ENCODE measurements around the gene LDLRAD4.

Gene LDLRAD4

DNA sequence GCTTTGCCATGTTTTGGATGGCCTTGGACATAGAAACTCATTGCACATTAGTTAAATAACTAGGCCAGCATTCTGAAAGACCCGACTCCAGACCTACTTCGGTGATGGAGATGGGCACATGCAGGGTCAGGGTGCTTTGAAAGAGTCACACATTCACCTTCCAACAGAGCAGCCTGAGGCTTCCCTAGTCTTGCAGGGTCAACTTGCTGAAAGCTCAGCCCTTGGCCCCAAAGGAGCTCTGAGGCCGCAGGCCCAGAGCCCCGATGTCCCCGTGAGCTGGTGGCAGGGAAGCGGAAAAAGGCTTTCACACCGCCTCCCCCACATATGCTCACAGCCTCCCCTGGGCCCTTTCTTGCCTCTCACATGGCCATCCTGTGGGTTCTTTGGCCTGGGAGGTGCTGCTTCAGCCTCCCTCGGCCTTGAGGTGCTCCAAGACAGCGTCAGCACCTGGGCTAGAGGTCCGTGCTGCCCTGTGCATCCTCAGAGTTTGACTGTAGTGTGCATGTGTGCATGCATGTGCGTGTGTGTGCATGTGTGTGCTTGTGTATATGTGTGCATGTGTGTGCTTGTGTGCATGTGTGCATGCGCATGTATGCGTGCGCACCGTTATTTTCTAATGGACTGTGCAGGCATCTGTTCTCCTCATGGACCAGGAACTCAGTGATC lies 21.6 kb downstream of the LDLRAD4 start:
- peak in 12 of 42 donors; percentile 4 to 38 (median 15) for DNase-seq
- intact Hi-C loops (cut with DNase I) = no loop called here

DNA sequence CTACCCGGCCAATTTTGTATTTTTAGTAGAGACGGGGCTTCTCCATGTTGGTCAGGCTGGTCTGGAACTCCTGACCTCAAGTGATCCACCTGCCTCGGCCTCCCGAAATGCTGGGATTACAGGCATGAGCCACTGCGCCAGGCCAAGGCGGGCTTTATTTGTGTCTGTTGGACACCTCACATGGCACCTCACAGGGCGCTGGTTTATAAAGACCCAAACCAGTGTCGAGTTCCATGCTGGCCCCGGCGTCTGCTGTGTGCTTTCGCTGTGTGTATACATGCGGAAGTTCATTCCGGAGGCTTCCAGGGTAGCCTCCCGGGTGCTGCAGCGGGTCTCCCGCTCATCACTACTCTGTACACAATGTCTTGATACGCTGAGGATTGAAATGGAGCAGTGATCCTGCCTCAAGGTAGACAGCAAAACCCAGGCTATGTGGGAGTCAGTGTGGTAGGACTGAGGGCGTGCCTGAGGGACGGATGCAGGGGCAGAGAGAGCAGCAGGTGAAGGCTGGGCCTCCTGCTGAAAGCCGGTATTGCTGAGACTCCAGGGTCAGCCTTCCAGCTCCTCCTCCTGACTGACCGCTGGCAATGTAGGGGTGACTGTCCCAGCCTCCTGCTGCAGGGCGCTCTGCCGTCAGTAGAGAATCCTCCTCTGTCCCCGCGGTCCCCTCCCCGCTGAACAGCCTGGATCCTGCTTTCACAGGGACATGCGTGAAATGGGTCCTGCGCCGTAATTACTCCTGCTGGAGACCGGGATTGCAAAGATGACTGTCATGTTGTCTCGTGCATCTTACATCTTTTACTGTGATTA lies 22.7 kb downstream of the LDLRAD4 start:
- intact Hi-C loops (cut with DNase I) = no loop called here
- DNase-seq = peak in 10 of 42 donors; percentile 6 to 41 (median 23)

DNA sequence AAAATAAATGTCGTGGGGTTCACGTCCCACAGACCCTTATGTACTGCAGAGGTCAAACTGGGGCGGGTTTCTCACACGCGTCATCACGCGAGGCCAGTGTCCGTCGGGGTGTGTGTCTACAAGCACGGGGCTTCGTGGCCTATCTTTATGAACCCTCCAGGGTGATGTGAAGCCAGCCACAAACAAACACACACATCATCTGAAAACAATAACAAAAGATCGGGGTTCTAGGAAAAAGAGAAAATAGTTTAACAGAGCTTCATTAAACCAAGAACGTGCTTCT lies 23.3 kb downstream of the LDLRAD4 start:
- DNase-seq = peak in 8 of 42 donors; percentile 2 to 40 (median 13)
- intact Hi-C loops (cut with DNase I) = no loop called here

DNA sequence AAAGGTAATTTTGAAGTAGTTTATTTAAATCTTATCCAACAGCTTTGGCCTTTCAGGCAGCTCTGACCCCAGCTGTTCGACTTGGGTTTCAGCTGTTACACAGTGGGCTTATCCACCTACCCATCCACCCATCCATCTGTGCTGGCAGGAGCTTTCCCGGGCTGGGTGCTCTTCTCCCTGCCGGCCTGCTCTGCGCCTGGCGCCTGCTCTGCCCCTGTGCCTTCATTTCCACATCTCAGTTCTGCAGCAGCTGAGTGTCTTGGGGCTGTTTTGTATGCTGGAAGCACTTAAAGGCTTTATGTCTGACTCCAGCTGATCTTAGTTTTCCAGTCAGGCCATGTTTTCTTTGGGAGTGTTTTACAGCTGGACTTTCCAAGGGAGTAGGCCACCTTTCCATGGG lies 24.2 kb downstream of the LDLRAD4 start:
- intact Hi-C loops (cut with DNase I) = no loop called here
- peak in 11 of 42 donors; percentile 3 to 36 (median 16) for DNase-seq

DNA sequence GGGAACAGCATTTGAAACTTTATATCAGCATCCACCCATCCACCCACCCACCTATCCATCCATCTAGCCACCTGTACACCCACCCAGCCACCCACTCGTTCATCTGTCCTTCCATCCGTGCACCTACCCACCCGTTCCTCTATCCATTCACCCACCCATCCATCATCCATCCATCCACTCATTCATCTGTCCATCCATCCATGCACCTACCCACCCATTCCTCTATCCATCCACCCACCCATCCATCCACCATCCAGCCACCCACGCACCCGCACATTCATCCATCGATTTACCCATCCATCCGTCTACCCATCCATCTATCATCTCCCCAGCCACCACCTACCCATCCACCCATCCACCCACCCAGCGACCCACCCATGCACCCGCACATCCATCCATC lies 24.8 kb downstream of the LDLRAD4 start:
- intact Hi-C loops (cut with DNase I) = no loop called here
- DNase-seq = peak in 5 of 42 donors; percentile 5 to 19 (median 9)

DNA sequence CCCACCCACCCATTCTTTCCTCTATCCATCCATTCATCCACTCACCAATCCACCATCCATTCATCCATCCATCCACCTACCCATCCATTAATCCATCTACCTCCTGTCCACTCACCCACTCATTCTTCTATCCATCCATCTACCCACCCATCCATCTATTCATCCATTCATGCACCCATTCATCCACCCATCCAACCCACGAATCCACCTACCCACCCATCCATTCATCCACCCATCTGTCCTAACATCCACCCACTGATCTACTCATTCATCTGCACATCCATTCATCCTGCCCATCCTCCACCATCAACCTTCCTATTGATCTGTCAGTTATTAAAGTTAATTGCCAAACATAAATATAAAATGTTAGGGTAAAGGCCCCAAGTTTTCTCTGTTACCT lies 25.6 kb downstream of the LDLRAD4 start:
- DNase-seq = peak in 1 of 42 donors; percentile 1
- intact Hi-C loops (cut with DNase I) = no loop called here

DNA sequence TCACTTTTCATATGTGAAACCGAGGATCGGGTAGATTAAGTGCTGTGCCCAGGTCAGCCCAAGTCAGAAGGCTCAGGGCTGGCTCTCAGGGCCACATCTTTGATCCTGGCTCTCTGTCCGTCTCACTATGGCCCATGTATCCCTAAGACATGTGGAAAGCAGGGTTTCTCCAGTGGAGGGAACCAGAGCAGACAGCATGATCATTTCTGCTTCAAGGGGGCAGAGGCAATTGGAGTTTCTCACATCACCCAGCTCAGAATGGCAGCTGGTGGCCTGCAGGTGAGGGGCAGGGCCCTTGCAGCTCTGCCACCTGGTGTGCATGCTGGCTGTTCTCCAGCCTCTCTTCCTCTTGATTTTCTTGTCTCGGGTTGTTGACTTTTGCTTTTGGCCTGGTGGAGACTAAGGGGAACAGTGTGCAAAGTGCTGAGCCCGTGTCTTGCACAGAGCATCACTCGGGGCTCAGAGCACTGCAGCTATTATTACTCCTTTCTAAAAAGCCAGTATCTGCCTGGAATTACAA lies 27.0 kb downstream of the LDLRAD4 start:
- DNase-seq = peak in 10 of 42 donors; percentile 2 to 35 (median 16)
- intact Hi-C loops (cut with DNase I) = no loop called here

DNA sequence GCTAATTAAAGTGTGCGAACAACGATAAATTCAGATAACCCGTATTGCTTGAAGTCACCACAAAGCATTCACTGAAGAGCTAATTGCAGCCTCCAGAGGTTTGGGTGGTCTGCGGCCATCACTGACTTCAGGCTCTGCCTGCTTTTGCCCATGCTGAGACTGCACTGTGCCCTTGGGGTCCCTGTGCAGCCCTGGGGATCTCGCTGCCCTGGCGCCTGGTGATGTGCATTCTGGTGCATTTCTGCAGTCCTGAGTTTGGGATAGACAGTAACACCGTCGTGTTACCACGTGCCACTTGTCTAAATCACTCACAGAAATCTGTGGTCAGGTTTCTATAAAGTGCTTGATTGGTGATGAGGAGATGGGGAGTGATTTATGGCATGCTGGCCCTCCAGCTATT lies 27.6 kb downstream of the LDLRAD4 start:
- intact Hi-C loops (cut with DNase I) = no loop called here
- peak in 7 of 42 donors; percentile 2 to 34 (median 9) for DNase-seq

DNA sequence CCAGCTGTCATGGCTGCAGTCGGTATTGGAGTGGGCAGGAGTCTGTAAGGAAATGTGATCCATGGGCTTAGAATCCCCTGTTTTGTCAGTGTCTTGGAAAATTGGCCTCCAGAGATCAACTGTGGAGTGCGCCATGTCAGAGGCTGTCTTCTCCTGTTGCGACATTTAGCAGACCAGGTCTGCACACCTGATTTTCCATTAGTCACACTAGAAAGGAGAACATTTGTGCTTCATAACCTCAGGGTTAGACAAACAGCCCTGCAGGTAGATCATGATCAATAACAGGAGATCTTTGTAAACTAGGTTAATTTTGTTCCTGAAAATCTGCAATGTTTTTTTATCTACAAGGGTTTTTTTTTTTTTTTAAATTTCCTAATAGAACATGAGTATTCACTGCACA lies 28.0 kb downstream of the LDLRAD4 start:
- intact Hi-C loops (cut with DNase I) = no loop called here
- peak in 9 of 42 donors; percentile 2 to 30 (median 9) for DNase-seq

DNA sequence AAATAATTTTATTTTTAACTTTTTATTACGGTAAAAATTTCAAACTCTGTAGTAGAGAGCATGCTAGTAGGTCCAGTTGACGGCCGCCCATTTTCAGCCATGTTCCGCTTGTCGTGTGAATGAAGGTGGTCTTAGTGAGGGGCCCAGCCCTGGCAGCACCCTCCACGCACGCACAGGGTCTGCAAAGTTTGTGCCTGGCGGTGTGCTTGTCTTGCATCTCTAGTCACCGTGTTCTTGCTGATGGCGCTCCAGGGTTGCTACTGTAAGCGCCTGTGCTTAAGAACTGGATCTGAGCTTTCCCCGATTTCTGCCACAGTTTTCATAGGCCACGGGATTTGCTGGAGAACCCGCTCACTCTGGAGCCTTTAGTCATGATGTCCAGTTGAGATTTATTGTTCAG lies 28.9 kb downstream of the LDLRAD4 start:
- intact Hi-C loops (cut with DNase I) = no loop called here
- peak in 11 of 42 donors; percentile 3 to 29 (median 15) for DNase-seq

DNA sequence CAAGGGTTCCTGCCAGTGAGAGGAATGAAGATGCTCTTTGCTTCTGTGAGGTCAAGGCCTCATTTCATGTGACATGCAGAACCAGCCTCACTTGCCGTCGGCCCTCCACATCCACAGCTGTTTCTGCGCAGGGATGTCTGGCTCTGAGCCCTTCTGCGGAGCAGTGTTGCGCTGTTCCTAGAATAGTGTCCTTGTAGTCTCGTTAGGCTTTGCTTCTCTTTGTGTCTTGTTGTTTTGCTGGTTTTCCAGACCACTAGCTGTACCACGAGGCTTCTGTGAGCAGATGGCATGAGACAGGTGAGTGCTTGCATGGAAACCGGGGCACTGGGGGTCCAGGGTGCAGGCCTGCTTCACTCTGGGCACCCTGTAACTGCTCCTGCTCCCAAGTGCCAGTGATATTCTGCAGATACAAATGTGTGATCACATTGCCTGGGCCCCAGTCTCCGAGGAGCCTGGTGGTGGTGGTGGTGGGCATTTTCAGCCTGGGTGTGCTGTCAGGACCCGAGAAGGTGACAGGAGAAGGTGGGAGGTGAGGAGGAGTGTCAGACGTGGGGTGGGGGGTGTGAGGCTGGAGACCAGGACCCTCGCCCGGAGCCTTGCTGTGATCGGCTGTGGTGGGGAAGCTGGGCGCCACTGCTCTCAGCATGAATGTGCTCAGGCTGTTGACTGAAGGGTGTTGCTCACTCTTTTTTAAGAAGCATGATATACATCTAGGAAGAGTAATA lies 34.3 kb downstream of the LDLRAD4 start:
- peak in 16 of 42 donors; percentile 13 to 60 (median 42) for DNase-seq
- intact Hi-C loops (cut with DNase I) = no loop called here

DNA sequence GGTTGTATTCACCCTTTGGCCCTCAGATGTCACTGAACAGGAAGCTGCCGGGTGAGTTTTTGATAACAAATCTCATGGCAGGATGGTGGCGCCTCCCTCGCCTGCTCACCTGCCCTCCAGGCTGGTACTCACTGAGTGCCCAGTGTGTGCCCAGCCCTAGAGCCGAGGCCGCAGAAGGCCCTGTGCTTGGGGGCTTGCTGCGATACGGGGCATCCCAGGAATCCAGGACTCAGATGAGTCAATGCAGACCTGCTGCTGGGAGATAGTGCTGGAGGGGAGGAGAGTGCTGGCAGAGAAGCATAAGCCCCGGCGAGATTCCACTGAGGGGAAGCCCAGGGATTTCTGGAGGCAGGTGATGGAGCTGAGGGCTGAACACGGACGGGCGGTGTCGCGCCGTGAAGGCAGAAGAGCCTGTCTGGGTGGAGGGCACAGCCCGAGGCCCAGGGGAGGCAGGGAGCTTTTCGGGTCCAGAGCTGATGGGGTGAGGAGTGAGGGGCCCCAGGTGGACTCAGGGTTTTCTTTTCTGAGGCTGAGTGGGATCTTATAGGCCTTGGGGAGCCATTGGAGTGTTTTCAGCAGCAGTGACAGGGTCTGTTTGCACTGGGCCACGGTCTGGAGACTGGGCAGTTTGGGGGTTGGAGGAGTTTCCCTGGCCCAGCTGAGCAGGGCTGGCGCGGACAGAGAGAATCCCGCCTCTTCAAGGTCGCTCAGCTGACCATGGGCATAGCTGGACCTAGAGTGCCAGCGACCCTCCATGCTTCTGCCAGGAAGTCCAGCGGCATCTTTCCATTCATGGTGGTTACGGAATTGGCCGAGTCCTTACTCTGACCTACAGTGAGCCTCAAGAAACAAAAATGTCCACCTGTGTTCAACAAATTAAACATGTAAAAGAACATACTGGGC lies 35.5 kb downstream of the LDLRAD4 start:
- intact Hi-C loops (cut with DNase I) = no loop called here
- peak in 11 of 42 donors; percentile 4 to 43 (median 13) for DNase-seq

DNA sequence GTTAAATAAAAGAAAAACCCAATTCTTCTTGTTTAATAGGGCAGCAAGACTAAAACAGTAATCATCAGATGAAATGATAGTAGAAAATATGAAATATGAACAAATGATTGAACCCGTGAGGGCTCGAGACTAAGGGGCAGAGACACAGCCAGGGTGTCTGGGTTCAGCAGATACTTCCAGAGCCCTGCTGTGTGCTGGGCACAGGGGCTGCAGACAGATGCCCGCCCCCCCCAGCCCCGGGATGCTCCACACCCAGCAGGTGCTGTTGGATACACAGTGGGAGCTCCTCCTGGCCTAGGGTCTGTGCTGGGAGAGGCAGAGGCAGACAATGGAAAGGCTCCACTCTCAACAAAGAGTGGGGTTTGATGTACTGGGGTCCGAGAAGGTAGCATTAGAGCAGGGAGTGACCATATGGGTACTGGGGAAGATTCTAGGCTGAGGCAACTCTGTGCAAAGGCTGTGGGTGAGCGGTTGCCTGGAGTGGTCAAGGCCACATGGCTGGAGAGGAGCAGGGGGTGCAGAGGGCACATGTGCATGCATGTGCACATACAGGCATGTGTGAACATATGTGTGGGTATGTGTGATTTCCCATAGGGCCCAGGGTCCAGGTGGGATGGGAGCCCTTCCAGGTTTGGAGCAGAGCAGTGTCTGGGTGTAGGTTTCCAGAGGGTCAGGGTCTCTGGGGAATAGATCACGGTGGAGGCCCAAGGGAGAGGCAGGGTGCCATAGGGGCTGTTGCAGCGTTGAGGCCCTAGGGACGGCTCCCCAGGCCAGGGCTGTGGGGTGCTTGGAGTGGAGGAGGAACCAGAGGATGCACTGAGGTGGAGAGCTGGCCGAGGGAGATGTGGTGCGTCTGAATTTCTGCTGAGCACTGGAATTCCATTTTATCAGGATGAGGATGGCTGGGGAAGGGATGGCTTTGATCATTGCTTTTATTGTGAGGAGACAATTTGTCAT lies 36.7 kb downstream of the LDLRAD4 start:
- peak in 8 of 42 donors; percentile 2 to 16 (median 8) for DNase-seq
- intact Hi-C loops (cut with DNase I) = no loop called here

DNA sequence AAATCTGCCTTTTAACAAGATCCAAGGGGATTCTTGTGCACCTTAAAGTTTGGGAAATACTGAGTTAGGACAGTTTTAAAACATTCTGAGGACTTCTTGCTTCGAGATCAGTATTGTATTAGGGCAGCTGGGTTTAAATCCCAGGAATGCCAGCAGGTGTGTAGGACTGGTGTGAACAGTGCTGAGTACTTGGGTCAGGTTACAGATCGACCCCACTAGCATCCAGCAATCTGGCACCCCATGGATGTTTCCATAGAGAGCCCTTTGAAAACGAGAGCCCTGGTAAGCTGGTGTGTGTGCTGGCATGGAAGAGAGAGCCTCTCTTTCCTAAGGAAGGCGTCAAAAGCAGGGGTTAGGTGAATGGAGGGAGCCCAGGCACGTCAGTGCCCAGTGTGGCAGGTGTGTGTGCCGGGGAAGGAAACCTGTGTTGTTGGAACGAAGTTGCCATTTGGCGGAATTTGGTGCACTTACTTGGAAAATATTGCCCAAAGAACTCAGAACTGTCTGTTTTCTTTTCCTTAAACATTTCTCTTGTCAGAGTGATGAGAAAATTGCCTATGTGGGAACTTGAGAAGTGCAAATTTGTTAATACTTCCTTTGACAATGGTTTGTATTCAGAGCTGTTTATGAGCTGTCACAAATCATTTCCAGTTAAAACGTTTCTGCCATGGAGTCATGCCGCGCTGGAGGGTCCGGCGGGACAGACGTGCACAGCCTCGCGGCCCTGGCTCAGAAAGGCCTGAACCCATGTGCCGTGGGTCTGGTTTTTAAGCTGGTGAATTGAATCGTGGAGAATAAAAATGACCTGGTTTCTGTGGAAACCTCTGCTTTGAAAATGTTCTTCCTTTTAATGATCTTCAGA lies 38.1 kb downstream of the LDLRAD4 start:
- intact Hi-C loops (cut with DNase I) = no loop called here
- peak in 9 of 42 donors; percentile 4 to 44 (median 20) for DNase-seq

DNA sequence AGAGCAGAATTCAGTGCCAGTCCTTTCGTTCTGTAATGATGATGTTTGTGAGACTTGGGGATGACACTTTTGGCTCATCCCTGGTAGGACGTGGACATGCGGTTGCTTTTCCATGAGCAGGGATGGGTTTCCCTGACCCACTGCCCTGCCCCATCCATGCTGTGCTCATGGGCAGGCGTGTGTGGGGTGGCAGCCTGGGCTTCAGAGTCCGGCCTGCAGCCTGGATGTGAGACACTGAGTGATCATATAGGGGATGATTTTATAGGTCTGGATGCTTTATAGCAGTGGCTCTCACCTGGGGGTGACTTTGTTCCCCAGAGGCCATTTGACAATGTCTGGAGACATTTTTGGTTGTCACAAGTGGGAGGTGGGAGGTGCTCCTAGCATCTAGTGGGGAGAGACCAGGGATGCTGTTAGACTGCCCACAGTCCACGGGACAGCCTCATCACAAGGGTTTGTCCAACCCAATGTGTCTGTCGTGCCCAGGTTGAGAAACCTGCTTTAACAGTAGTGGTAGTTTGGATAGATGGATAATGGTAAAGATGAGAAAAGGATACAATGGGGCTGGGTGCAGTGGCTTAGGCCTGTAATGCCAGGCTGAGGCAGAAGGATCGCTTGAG lies 38.9 kb downstream of the LDLRAD4 start:
- intact Hi-C loops (cut with DNase I) = no loop called here
- DNase-seq = peak in 6 of 42 donors; percentile 2 to 31 (median 4)

DNA sequence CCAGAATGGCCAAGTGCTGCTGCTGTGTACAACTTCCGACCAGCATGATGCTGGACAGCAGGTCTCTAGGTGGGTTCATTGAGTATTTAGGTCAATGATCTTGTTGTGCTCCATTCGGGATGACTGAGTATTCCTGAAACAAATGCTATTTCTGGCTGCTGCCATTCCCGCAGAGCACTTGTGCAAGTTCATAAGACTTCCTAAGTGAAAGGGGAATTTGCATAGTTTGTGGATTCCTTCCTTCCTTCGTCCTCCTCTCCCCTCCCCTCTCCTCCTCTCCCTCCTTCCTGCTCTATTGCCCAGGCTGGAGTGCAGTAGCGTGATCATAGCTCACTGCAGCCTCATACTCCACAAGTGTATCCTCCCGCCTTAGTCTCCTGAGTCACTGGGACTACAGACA lies 40.4 kb downstream of the LDLRAD4 start:
- intact Hi-C loops (cut with DNase I) = no loop called here
- peak in 1 of 42 donors; percentile 41 for DNase-seq
